D721Med (cell line): Measurements from ENCODE around the gene OMA1.

ENCODE experiments used
- DNase-seq: peaks from one replicate; pipeline ENCODE4 v3.0.0; 2011; ENCODE audit warnings: low spot score; ENCODE audit not compliant: insufficient read length
- FAIRE-seq: peaks from 2 replicates; lab custom pipeline; 2011; peaks lifted over from hg19 to GRCh38; lab: Jason Lieb, UNC
- CTCF ChIP-seq: IDR thresholded peaks from 2 replicates; pipeline ENCODE4 v1.5.1; 2012; ENCODE audit warnings: mild to moderate bottlenecking, control low read depth; ENCODE audit not compliant: insufficient read depth; ENCODE audit errors: missing control alignments

The OMA1 gene

GRCh38 chr1:58476179-58476578 is 70.3 kb downstream of the OMA1 start:
- no peak for DNase-seq
- no peak for TF ChIP-seq CTCF
- no peak for FAIRE-seq

GRCh38 chr1:58469476-58469875 is 77.0 kb downstream of the OMA1 start:
- DNase-seq (no peak), FAIRE-seq (no peak)
- TF ChIP-seq CTCF, result no peak

DNA sequence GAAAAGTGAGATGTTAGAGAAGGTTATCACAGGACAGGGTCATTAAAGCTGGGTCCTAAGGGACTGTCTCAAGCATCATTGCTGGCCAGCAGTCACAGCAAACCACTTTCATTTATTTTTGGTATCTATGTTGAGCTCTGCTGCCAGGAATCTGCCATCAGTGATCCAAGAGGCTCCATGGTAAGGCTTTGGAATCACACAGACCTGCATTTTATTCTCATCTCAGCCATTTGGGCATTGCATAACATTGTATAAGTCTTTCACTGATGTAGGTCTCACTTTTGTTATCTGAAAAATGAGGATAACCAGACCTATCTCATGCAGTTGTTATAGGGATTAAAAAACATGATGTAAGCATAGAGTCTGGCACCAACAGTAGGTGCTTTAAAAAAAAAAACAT is 77.5 kb downstream of the OMA1 start:
- no peak for DNase-seq
- no peak for FAIRE-seq
- no peak for TF ChIP-seq CTCF

DNA sequence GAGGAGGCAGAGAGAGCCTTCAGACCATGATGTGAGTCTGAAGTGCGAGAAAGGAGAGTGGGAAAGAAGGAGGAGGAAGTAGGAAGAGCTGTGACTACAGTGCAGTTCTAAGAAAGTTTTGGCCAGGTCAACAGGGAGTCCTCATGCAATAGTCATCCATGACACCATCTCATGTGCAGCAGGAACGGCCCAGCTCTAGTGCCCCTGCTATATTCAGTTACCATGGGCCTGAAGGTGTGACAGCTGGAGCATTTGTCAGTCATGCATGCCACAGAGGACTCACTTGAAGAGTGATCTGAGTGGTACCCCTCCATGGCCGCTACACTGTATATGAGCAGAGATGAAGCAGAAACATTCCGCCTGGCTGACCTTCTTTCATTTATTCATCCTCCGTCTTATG is 77.9 kb downstream of the OMA1 start:
- no peak for TF ChIP-seq CTCF
- DNase-seq, result no peak
- no peak for FAIRE-seq

- FAIRE-seq, result no peak
- TF ChIP-seq CTCF, result no peak
- no peak for DNase-seq
Observed at GRCh38 chr1:58466630-58467241, 79.8 kb downstream of the OMA1 start.

- DNase-seq, result no peak
- no peak for FAIRE-seq
- no peak for TF ChIP-seq CTCF
Observed at GRCh38 chr1:58465825-58466629, 80.5 kb downstream of the OMA1 start.

- FAIRE-seq, result no peak
Observed at GRCh38 chr1:58465176-58465575, 81.3 kb downstream of the OMA1 start.

More at GRCh38 chr1:58465176-58465575, 81.3 kb downstream of the OMA1 start:
- no peak for DNase-seq
- TF ChIP-seq CTCF, result no peak
